VCaP (cell line): Measurements from ENCODE around the gene SERPINB8.

Experiments
- H3K27ac ChIP-seq: fragments of 450-650 bp; 2 replicates; pipeline ENCODE4 v1.5.1; 2017
- TF ChIP-seq, protein P1 (sequence below): fragments of 450-650 bp; conservative IDR thresholded peaks from 2 replicates; pipeline ENCODE4 v1.5.1; 2017; ENCODE audit warnings: mild to moderate bottlenecking, moderate library complexity

SERPINB8 gene

GRCh38 chr18:63980027-63980426, 10.1 kb downstream of the SERPINB8 start:
- H3K27ac ChIP-seq = no peak overlapping the region
- TF ChIP-seq, protein P1, sequence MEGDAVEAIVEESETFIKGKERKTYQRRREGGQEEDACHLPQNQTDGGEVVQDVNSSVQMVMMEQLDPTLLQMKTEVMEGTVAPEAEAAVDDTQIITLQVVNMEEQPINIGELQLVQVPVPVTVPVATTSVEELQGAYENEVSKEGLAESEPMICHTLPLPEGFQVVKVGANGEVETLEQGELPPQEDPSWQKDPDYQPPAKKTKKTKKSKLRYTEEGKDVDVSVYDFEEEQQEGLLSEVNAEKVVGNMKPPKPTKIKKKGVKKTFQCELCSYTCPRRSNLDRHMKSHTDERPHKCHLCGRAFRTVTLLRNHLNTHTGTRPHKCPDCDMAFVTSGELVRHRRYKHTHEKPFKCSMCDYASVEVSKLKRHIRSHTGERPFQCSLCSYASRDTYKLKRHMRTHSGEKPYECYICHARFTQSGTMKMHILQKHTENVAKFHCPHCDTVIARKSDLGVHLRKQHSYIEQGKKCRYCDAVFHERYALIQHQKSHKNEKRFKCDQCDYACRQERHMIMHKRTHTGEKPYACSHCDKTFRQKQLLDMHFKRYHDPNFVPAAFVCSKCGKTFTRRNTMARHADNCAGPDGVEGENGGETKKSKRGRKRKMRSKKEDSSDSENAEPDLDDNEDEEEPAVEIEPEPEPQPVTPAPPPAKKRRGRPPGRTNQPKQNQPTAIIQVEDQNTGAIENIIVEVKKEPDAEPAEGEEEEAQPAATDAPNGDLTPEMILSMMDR = no peak

DNA sequence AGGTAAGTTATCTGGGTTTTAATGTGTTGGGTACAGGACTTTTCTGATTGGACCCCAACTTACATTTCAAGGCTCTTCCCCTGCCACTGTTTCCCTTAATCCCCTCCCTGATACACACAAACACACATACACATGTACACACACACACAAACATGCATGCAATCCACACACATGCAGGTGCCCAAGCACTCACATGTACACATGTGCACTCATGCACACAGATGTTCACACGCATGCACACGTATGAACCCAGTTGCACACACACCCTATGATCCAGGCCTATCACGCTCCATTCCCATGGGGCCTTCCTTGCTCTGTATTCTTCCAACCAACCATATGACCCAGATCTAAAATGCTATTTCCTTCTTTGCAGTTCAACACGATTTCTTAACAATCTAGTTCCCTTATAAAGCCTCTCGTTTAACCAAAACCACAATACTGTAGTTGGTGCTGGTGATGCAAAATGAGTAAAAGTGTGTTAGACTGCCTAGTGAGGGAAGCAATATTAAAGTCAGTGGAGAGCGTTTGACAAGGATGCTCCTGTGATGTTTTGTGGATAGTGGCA, 11.1 kb downstream of the SERPINB8 start:
- no peak overlapping the region for H3K27ac ChIP-seq
- TF ChIP-seq, protein P1 = no peak

- no peak overlapping the region for H3K27ac ChIP-seq
Measured at GRCh38 chr18:63981719-63982118, 11.8 kb downstream of the SERPINB8 start.

DNA sequence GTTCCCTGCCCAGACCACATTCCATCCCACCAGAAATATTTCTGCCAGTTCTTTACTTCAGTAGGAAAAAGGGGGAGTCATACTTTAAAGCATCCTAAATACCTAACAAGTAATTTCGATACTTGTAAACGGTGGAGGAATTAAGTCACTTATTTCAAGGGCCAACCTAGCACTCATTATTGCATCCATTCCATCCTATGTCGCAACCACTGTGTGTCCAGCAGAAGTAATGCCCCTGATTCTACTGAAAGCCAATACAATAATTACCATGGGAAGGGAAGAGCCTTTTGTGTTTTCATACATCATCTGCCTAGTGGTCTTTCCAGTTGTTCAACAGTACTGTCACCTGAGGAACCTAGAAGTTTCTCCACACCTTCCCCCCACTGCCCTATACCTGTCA, 12.5 kb downstream of the SERPINB8 start:
- TF ChIP-seq, protein P1 = no peak

More at GRCh38 chr18:63981719-63982118, 11.8 kb downstream of the SERPINB8 start:
- TF ChIP-seq, protein P1 = no peak

DNA sequence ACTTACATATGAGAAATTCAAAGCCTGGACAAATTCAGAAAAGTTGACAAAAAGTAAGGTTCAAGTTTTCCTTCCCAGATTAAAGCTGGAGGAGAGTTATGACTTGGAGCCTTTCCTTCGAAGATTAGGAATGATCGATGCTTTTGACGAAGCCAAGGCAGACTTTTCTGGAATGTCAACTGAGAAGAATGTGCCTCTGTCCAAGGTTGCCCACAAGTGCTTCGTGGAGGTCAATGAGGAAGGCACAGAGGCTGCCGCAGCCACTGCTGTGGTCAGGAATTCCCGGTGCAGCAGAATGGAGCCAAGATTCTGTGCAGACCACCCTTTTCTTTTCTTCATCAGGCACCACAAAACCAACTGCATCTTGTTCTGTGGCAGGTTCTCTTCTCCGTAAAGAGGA, 17.0 kb downstream of the SERPINB8 start:
- TF ChIP-seq, protein P1 = no peak
- H3K27ac ChIP-seq = no peak overlapping the region

More for the DNA sequence above, 12.5 kb downstream of the SERPINB8 start:
- H3K27ac ChIP-seq = no peak overlapping the region

DNA sequence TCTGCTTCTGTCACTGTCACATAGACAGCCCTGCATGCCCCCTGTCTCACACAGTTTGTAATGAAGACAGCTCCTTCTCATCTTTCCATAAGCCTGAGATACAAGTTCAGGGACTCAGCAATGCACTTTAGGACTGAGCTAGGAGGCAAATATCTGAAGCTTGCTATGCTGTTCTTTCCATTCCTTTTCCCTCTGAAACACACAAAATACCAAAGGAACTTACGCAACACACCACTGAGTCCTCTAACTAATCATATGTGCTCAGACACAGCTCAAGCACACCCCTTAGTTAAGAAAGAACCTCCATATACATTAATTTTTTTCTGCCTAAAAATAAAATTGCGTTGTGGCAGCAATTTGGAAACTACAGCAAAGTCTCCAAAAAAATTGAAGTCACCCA, 17.9 kb downstream of the SERPINB8 start:
- TF ChIP-seq, protein P1 = no peak
- no peak overlapping the region for H3K27ac ChIP-seq

DNA sequence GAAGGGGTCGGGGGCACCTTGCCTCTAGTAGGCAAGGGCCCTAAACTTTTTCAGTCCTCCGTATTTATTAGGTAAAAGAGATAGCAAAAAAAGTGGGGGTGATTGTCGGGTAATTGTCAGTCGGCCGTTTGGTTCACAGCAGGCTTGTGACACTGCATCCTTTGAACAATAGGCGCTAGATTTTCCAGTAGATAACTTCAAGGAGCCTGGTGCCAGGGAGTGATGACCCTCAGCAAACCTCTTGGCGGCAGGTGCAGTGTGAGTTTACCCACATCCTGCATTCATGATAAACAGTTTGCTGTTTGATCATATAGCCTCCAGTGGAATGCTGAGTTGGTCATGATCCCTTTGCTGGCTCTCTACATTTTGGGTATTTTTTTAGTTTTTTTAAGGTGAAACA, 22.9 kb downstream of the SERPINB8 start:
- TF ChIP-seq, protein P1 = no peak
- H3K27ac ChIP-seq = no peak overlapping the region
